HTERT RPE-1 (cell line): ENCODE data around the gene ZP2.
"Not testable (repeated sequence)": the region's sequence is repeated elsewhere in the genome, so short reads cannot be mapped to it uniquely, and the experiment has no call there.

ENCODE experiments used
- in situ Hi-C: fragments of 300-500 bp; cut with MboI; formaldehyde crosslinking; loops from 4 replicates; pipeline ENCODE4 v1.14.3; 2020; ENCODE audit warnings: low sequenced_read_pairs

ZP2 gene

GRCh38 chr16:21218153-21218552 lies 6.8 kb upstream of the ZP2 start:
- in situ Hi-C loops: no loop called here

- in situ Hi-C loops: no loop called here
Observed at GRCh38 chr16:21217121-21217520, 5.7 kb upstream of the ZP2 start.

- in situ Hi-C loops: no loop called here
Observed at GRCh38 chr16:21214086-21214485, 2.7 kb upstream of the ZP2 start.

- in situ Hi-C loops: no loop called here
Observed at GRCh38 chr16:21208446-21209230, 2.7 kb downstream of the ZP2 start.

- in situ Hi-C loops: no loop called here
Observed at GRCh38 chr16:21206550-21206949, 4.8 kb downstream of the ZP2 start.

- in situ Hi-C loops: no loop called here
Observed at GRCh38 chr16:21205303-21205702, 6.1 kb downstream of the ZP2 start.

- in situ Hi-C loops: no loop called here
Observed at GRCh38 chr16:21203155-21203797, 8.1 kb downstream of the ZP2 start.

GRCh38 chr16:21199607-21200218 lies 11.7 kb downstream of the ZP2 start:
- in situ Hi-C loops: no loop called here

GRCh38 chr16:21197621-21198020 lies 13.8 kb downstream of the ZP2 start:
- in situ Hi-C loops: no loop called here

- in situ Hi-C loops: no loop called here
Observed at GRCh38 chr16:21197112-21197511, 14.3 kb downstream of the ZP2 start.

GRCh38 chr16:21195330-21195729 lies 16.0 kb downstream of the ZP2 start:
- in situ Hi-C loops: not testable (repeated sequence)

GRCh38 chr16:21194771-21195301 lies 16.5 kb downstream of the ZP2 start:
- in situ Hi-C loops: no loop called here

GRCh38 chr16:21192991-21193390 lies 18.4 kb downstream of the ZP2 start:
- in situ Hi-C loops: no loop called here

- in situ Hi-C loops: no loop called here
Observed at GRCh38 chr16:21190599-21190998, 20.8 kb downstream of the ZP2 start.

- in situ Hi-C loops: no loop called here
Observed at GRCh38 chr16:21190013-21190412, 21.4 kb downstream of the ZP2 start.

GRCh38 chr16:21189311-21189710 lies 22.1 kb downstream of the ZP2 start:
- in situ Hi-C loops: no loop called here

GRCh38 chr16:21186326-21186691 lies 25.1 kb downstream of the ZP2 start:
- in situ Hi-C loops: no loop called here

GRCh38 chr16:21185659-21186325 lies 25.6 kb downstream of the ZP2 start:
- in situ Hi-C loops: no loop called here

GRCh38 chr16:21184834-21185233 lies 26.5 kb downstream of the ZP2 start:
- in situ Hi-C loops: no loop called here

GRCh38 chr16:21183995-21184394 lies 27.4 kb downstream of the ZP2 start:
- in situ Hi-C loops: no loop called here

- in situ Hi-C loops: no loop called here
Observed at GRCh38 chr16:21179983-21180365, 31.4 kb downstream of the ZP2 start.
